ENCODE data around the gene ATP9A.

The ATP9A gene

DNA sequence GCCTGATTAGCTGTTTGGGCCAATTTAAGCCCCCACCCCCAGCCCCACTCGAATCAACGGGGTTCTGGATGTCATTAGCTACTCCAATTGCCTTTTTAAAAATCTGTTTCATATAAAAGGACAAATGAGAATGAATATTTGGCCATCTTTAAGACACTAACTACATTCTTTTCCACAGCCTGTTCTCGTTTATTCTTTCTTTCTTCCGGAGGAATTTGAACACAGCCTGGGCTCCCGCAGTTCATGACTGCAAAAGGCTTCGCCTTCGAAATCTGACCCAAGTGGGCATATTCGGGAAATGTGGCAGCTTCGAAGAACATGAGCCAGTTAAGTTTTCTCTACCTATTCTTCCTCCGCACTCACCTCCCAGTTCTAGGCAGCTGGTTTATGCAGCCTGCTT lies 176.3 kb downstream of the ATP9A start:
- DNase-seq (ENCODE audit: low spot score) = no peak
- Histone ChIP-seq H3K4me3 (no peak overlapping the region), H3K27ac (no peak overlapping the region)
- TF ChIP-seq, protein P1, sequence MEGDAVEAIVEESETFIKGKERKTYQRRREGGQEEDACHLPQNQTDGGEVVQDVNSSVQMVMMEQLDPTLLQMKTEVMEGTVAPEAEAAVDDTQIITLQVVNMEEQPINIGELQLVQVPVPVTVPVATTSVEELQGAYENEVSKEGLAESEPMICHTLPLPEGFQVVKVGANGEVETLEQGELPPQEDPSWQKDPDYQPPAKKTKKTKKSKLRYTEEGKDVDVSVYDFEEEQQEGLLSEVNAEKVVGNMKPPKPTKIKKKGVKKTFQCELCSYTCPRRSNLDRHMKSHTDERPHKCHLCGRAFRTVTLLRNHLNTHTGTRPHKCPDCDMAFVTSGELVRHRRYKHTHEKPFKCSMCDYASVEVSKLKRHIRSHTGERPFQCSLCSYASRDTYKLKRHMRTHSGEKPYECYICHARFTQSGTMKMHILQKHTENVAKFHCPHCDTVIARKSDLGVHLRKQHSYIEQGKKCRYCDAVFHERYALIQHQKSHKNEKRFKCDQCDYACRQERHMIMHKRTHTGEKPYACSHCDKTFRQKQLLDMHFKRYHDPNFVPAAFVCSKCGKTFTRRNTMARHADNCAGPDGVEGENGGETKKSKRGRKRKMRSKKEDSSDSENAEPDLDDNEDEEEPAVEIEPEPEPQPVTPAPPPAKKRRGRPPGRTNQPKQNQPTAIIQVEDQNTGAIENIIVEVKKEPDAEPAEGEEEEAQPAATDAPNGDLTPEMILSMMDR (IDR thresholded peaks at IDR 0.05) = no peak

DNA sequence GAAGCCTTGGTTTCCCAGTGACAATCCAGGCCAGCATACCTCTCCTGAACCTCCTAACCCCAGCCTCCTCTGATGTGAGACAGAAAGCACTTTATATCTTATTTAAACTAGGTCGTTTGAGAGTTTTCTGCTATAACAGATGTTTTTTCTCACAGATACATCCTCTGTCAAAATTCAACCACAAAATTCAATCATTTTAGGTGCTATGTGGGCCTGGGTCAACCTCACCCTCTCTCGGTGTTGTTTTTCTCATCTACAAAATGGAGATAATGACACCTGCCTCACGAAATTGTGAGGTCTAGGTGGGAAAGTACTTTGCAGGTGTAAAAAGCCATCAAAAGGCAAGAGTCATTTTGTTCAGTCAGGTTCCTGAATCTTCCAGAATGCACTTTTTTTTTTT lies 179.4 kb downstream of the ATP9A start:
- Histone ChIP-seq H3K27ac (no peak overlapping the region), H3K4me3 (no peak overlapping the region)
- no peak for DNase-seq (ENCODE audit: low spot score)
- TF ChIP-seq, protein P1 (IDR thresholded peaks at IDR 0.05) = no peak

DNA sequence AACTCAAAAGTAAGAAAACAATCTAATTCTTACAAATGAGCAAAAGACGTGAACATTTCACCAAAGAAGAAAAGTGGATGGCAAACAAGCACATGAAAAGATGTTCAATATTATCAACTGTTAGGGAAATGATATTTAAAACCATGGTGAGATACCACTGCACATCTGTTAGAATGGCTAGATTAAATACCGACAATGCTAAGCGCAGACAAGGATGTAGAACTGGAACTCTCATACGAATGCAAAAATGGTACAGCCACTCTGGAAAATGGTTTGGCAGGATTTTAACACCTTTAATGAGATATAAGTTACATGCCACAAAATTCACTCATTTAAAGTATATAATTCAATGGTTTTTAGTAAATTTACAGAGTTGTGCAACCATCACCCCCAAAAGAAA lies 181.0 kb downstream of the ATP9A start:
- H3K4me3 ChIP-seq = no peak overlapping the region
- DNase-seq (ENCODE audit: low spot score) = no peak
- TF ChIP-seq, protein P1 (IDR thresholded peaks at IDR 0.05) = no peak
- no peak overlapping the region for H3K27ac ChIP-seq

DNA sequence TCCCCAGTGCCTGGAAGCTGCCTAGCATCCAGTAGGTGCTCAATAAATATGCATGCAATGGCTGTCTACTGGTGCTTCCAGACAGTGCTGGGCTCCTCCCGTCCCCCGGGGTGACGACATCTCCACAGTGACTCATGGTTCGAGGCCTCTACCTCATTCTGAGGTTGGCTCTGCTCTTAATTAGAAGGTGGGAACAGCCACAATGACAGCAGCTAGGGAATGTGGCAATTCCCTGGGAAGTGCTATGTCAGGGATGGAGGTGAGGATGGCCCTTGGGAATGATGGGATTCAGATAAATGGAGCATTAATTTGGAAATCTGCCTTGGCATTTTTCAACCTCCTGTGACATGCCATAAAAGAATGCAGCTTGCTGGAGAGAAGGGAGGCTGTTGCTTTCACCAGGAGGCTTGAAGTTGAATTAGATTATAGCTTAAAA lies 182.2 kb downstream of the ATP9A start:
- H3K4me3 ChIP-seq = no peak overlapping the region
- H3K27ac ChIP-seq = no peak overlapping the region
- TF ChIP-seq, protein P1 (IDR thresholded peaks at IDR 0.05) = no peak
- no peak for DNase-seq (ENCODE audit: low spot score)

DNA sequence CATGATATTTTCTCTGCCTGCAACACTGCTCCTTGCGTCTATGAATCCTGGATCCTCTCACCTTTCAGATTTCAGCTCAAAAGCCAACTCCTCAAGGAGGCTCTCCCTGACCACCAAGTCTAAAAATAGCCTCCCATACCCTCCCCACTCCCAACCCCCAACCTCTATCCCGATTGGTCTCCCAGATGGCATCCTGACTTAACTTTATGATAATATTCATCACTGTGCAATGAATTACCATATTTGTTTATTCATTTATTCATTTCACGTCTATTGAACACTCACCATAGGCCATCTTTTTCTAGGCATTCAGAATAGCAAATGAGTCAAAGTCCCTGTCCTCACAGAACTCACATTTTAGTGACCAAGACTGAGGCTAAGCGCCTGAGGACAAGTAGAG lies 183.0 kb downstream of the ATP9A start:
- H3K4me3 ChIP-seq = no peak overlapping the region
- TF ChIP-seq, protein P1 (IDR thresholded peaks at IDR 0.05) = no peak

DNA sequence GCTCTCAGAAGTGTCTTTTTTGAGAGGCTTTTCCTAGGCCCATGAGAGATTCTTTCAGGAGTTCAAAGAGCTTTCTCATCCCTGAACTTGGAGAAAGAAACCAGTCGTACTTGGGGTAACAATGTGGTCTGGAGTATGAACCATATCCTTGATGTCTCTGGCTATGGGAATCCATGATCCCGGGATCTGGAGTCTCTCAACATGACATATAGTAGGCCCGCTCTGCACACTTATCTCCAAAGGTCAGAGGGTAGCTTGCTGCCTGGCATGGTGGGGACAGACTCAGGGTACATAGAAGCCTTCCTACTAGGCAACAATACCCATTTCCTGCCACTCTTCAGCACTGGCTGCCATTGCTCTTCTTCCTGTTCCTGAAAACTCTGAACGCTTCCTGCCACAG lies 183.5 kb downstream of the ATP9A start:
- TF ChIP-seq, protein P1 (IDR thresholded peaks at IDR 0.05) = no peak
- DNase-seq (ENCODE audit: low spot score) = no peak
- Histone ChIP-seq H3K27ac (no peak overlapping the region), H3K4me3 (no peak overlapping the region)

More for the DNA sequence above, 183.0 kb downstream of the ATP9A start:
- no peak for DNase-seq (ENCODE audit: low spot score)
- no peak overlapping the region for H3K27ac ChIP-seq

DNA sequence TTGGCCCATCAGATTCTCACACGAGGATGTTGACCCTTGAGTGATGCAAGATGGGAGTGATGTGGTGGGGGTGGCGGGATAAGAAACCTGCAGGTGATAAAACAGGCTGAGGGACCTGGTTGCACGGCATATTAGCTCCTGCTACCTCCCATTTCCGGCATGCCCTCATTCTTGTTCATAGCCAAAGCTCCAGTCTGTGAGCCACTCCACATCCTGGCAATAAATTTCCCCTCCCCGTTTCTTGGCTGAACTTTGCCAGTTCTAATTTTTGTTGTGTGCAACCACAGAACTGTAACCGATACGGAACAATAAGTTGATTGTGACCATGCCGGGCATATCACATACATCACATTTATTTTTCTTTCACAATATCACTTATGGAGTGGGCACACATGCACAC lies 184.1 kb downstream of the ATP9A start:
- TF ChIP-seq, protein P1 (IDR thresholded peaks at IDR 0.05) = no peak
- Histone ChIP-seq H3K4me3 (no peak overlapping the region), H3K27ac (no peak overlapping the region)
- no peak for DNase-seq (ENCODE audit: low spot score)

Data from coronary artery (tissue), 2 donors.